DOHH2 (cell line): ENCODE data around the gene IL17REL.

Experiments used
- EZH2phosphoT487 ChIP-seq: fragments of 200-600 bp; sonication (generic); IDR thresholded peaks from 2 replicates; pipeline ENCODE4 v1.6.1; 2017; ENCODE audit warnings: borderline replicate concordance, mild to moderate bottlenecking, antibody characterized with exemption, low read length, moderate library complexity, mixed read lengths
- TF ChIP-seq, protein P1 (sequence below): fragments of 200-600 bp; sonication (generic); IDR thresholded peaks from one replicate; pipeline ENCODE4 v1.5.1; 2014; ENCODE audit warnings: antibody characterized with exemption, mild to moderate bottlenecking, low read depth, low read length; ENCODE audit not compliant: poor library complexity, severe bottlenecking

DNA sequence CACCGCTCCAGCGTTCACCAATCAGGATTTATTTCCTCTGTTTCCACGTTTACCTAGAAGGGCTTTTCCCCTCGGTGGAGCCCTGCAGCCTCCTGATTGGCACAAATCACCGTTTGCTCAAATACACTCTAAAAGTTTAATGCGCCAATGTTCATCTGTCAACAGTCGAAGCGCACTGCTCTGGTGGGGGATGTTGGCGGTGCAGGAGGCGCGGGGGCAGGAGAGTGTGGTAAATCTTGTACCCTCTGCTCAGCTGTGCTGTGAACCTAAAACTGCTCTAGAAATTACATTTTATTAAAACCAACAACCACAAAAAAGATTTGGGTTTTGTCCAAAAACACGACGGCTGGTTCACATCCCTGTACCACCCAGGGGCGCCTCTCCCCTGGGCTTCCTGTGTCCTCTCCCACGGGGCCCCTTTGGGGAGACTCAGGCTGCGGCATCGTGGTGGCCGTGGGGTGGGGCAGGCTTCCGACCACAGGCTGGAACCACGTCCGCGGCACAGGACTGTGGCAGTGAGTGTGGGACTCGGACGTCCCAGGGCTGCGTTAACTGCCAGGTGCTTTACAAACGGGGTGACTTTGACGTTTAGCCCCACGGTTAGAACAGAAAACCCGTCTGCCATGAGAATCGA, 32.0 kb upstream of the IL17REL start:
- TF ChIP-seq, protein P1, sequence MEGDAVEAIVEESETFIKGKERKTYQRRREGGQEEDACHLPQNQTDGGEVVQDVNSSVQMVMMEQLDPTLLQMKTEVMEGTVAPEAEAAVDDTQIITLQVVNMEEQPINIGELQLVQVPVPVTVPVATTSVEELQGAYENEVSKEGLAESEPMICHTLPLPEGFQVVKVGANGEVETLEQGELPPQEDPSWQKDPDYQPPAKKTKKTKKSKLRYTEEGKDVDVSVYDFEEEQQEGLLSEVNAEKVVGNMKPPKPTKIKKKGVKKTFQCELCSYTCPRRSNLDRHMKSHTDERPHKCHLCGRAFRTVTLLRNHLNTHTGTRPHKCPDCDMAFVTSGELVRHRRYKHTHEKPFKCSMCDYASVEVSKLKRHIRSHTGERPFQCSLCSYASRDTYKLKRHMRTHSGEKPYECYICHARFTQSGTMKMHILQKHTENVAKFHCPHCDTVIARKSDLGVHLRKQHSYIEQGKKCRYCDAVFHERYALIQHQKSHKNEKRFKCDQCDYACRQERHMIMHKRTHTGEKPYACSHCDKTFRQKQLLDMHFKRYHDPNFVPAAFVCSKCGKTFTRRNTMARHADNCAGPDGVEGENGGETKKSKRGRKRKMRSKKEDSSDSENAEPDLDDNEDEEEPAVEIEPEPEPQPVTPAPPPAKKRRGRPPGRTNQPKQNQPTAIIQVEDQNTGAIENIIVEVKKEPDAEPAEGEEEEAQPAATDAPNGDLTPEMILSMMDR: no peak
- TF ChIP-seq EZH2phosphoT487: no peak
